ENCODE measurements around the gene TUBB4B. TPM values are rescaled to one million over a fixed set of nuclear protein-coding genes. Genes with fewer than 3 reads are reported as not detected.

Gene TUBB4B
- polyA plus RNA-seq, 1 of the 3 experiments (the other 2 are of a cell fraction) = 508 TPM

GRCh38 chr9:137251194-137251461, 10.0 kb downstream of the TUBB4B start, which contains the start of gene STPG3:
Gene STPG3, plus strand, starts transcription at chr9:137251286. Its CDS starts 1 bp downstream, at chr9:137251287.
- H3F3A ChIP-seq (replicated peaks; ENCODE audit: insufficient read depth) = no peaks in the 10 kb centered on the region
- no peaks in the 10 kb centered on the region for H3K36me3 ChIP-seq (replicated peaks in 1 of 2; ENCODE audit: control insufficient read depth in 1 of 2, insufficient read depth in 2 of 2, low read length in 1 of 2)
- no peaks in the 10 kb centered on the region for H3K9me3 ChIP-seq
- H3K4me3 ChIP-seq (ENCODE audit: low read depth in 2 of 2, low read length in 1 of 2) = no peak within 1 kb of the TSS
- peaks cover 9% of the 10 kb centered on the region for H3K79me2 ChIP-seq (ENCODE audit: insufficient read depth)
- peaks cover 3% of the 10 kb centered on the region; the same call in 1 of the 2 replicates for H4K20me1 ChIP-seq (ENCODE audit: insufficient read depth)
- DNase-seq = no peak
- POLR2A ChIA-PET = interaction anchor here (1.9 kb wide), 1 partner anchor 10 kb away, joined by 11 read pairs; the partner anchor contains the start of gene TUBB4B
- TF ChIP-seq RCOR1 (IDR thresholded peaks at IDR 0.05; ENCODE audit: low read length) (no peak), MAX (IDR thresholded peaks at IDR 0.05; ENCODE audit: low read depth) (no peak), TAF1 (IDR thresholded peaks at IDR 0.05; ENCODE audit: borderline replicate concordance, low read depth, low read length) (no peak), GATA2 (CRISPR knock-in tag; IDR thresholded peaks at IDR 0.05) (no peak), YY1 (IDR thresholded peaks at IDR 0.05; ENCODE audit: low read depth) (no peak), SIN3A (IDR thresholded peaks at IDR 0.05; ENCODE audit: borderline replicate concordance, low read depth, low read length) (no peak), RXRA (IDR thresholded peaks at IDR 0.05; ENCODE audit: borderline replicate concordance, low read depth) (no peak), FOXM1 (IDR thresholded peaks at IDR 0.05; ENCODE audit: low read depth) (no peak), JUND (IDR thresholded peaks at IDR 0.05) (no peak), CTCF (IDR thresholded peaks at IDR 0.05) (no peak), ZBTB33 (IDR thresholded peaks at IDR 0.05; ENCODE audit: borderline replicate concordance, low read depth) (no peak), POLR2AphosphoS5 (IDR thresholded peaks at IDR 0.05; ENCODE audit: low read depth, low read length) (no peak), REST (IDR thresholded peaks at IDR 0.05; ENCODE audit: low read depth, low read length) (no peak), IRF3 (IDR thresholded peaks at IDR 0.05; ENCODE audit: low read depth, low read length) (no peak), TCF12 (IDR thresholded peaks at IDR 0.05) (no peak), CHD2 (IDR thresholded peaks at IDR 0.05; ENCODE audit: low read length, partially characterized antibody) (no peak), NRF1 (IDR thresholded peaks at IDR 0.05; ENCODE audit: low read depth, low read length) (no peak)
- no peak within 1 kb of the TSS for H3K4me2 ChIP-seq
- H3K9ac ChIP-seq = no peak within 1 kb of the TSS
- H3K4me1 ChIP-seq (ENCODE audit: control insufficient read depth in 1 of 2, insufficient read depth in 2 of 2, low read depth in 1 of 2, low read length in 1 of 2) = peaks cover 0 to 18% of the 10 kb centered on the region in 2 experiments; a peak in 1 of 4 replicates
- WGBS (ENCODE audit: low lambda C conversion rate) = 86% methylated on average over 4 of the region's 4 CpGs
- CTCF ChIA-PET = interaction anchor here (1.1 to 8.2 kb wide), 4 partner anchors 11 to 222 kb away, joined by 3 to 38 read pairs (median 6); partner anchors contain the start of gene NRARP
- no peaks in the 10 kb centered on the region for H3K27me3 ChIP-seq (ENCODE audit: insufficient read depth)
- no peak within 1 kb of the TSS for H2AFZ ChIP-seq (ENCODE audit: low read depth)
- H3K27ac ChIP-seq (ENCODE audit: low read depth in 2 of 2, low read length in 1 of 2) = no peak within 1 kb of the TSS
- no peaks in the 10 kb centered on the region for H3K9me2 ChIP-seq

All from SK-N-SH (cell line).